ENCODE results near the gene WSCD2. TPM values are rescaled to one million over a fixed set of nuclear protein-coding genes. Genes with fewer than 3 reads are reported as not detected.

The WSCD2 gene
- total RNA-seq, 1 experiment from 2014 or later: 0.06 TPM

GRCh38 chr12:108162207-108162606, 33.1 kb downstream of the WSCD2 start:
- DNase-seq (ENCODE audit: low read depth): no peak

- no peak for DNase-seq (ENCODE audit: low read depth)
Measured at GRCh38 chr12:108166505-108166904, 37.4 kb downstream of the WSCD2 start.

- DNase-seq (ENCODE audit: low read depth): no peak
Measured at GRCh38 chr12:108167974-108168373, 38.9 kb downstream of the WSCD2 start.

GRCh38 chr12:108169708-108170107, 40.6 kb downstream of the WSCD2 start:
- no peak for DNase-seq (ENCODE audit: low read depth)

GRCh38 chr12:108170164-108170563, 41.1 kb downstream of the WSCD2 start:
- DNase-seq (ENCODE audit: low read depth): no peak

GRCh38 chr12:108172033-108172432, 42.9 kb downstream of the WSCD2 start:
- no peak for DNase-seq (ENCODE audit: low read depth)

- no peak for DNase-seq (ENCODE audit: low read depth)
Measured at GRCh38 chr12:108173160-108173559, 44.1 kb downstream of the WSCD2 start.

- DNase-seq (ENCODE audit: low read depth): no peak
Measured at GRCh38 chr12:108173892-108174291, 44.8 kb downstream of the WSCD2 start.

- no peak for DNase-seq (ENCODE audit: low read depth)
Measured at GRCh38 chr12:108174641-108175040, 45.6 kb downstream of the WSCD2 start.

GRCh38 chr12:108175310-108175709, 46.2 kb downstream of the WSCD2 start:
- no peak for DNase-seq (ENCODE audit: low read depth)

GRCh38 chr12:108176292-108176691, 47.2 kb downstream of the WSCD2 start:
- no peak for DNase-seq (ENCODE audit: low read depth)

GRCh38 chr12:108177131-108177530, 48.0 kb downstream of the WSCD2 start:
- no peak for DNase-seq (ENCODE audit: low read depth)

GRCh38 chr12:108179305-108179704, 50.2 kb downstream of the WSCD2 start:
- no peak for DNase-seq (ENCODE audit: low read depth)

- no peak for DNase-seq (ENCODE audit: low read depth)
Measured at GRCh38 chr12:108180255-108181094, 51.4 kb downstream of the WSCD2 start.

- DNase-seq (ENCODE audit: low read depth): no peak
Measured at GRCh38 chr12:108181095-108181454, 52.0 kb downstream of the WSCD2 start.

GRCh38 chr12:108182096-108182495, 53.0 kb downstream of the WSCD2 start:
- no peak for DNase-seq (ENCODE audit: low read depth)

GRCh38 chr12:108185002-108185401, 55.9 kb downstream of the WSCD2 start:
- no peak for DNase-seq (ENCODE audit: low read depth)

- no peak for DNase-seq (ENCODE audit: low read depth)
Measured at GRCh38 chr12:108187831-108188230, 58.7 kb downstream of the WSCD2 start.

- DNase-seq (ENCODE audit: low read depth): no peak
Measured at GRCh38 chr12:108190529-108190928, 61.4 kb downstream of the WSCD2 start.

- no peak for DNase-seq (ENCODE audit: low read depth)
Measured at GRCh38 chr12:108191086-108191485, 62.0 kb downstream of the WSCD2 start.

- DNase-seq (ENCODE audit: low read depth): no peak
Measured at GRCh38 chr12:108191938-108192337, 62.9 kb downstream of the WSCD2 start.

- DNase-seq (ENCODE audit: low read depth): no peak
Measured at GRCh38 chr12:108193493-108193892, 64.4 kb downstream of the WSCD2 start.

GRCh38 chr12:108193917-108194316, 64.8 kb downstream of the WSCD2 start:
- DNase-seq (ENCODE audit: low read depth): peak; percentile 27

GRCh38 chr12:108194585-108194984, 65.5 kb downstream of the WSCD2 start:
- no peak for DNase-seq (ENCODE audit: low read depth)

Data from Daoy (cell line).